ENCODE data around the gene DTNB. TPM values are rescaled to one million over a fixed set of nuclear protein-coding genes. Genes with fewer than 3 reads are reported as not detected.

Gene DTNB
- polyA plus RNA-seq, 5 donors, result 25.2 to 29.9 (median 28.2) TPM

GRCh38 chr2:25371253-25372241, 301.8 kb downstream of the DTNB start:
- DNase-seq, result peak in 1 of 2 donors; percentile 37

- no peak for DNase-seq
Measured at GRCh38 chr2:25369876-25370275, 303.5 kb downstream of the DTNB start.

- DNase-seq, result no peak
Measured at GRCh38 chr2:25369439-25369838, 303.9 kb downstream of the DTNB start.

GRCh38 chr2:25368660-25369059, 304.7 kb downstream of the DTNB start:
- DNase-seq, result no peak

- no peak for DNase-seq
Measured at GRCh38 chr2:25367296-25367695, 306.1 kb downstream of the DTNB start.

GRCh38 chr2:25366629-25367028, 306.7 kb downstream of the DTNB start:
- no peak for DNase-seq

- DNase-seq, result no peak
Measured at GRCh38 chr2:25365241-25365640, 308.1 kb downstream of the DTNB start.

GRCh38 chr2:25363733-25364132, 309.6 kb downstream of the DTNB start:
- no peak for DNase-seq

- no peak for DNase-seq
Measured at GRCh38 chr2:25362434-25363145, 310.8 kb downstream of the DTNB start.

- peak; percentile 92 to 95 for DNase-seq
Measured at GRCh38 chr2:25362049-25362433, 311.3 kb downstream of the DTNB start.

- no peak for DNase-seq
Measured at GRCh38 chr2:25361261-25362048, 311.9 kb downstream of the DTNB start.

GRCh38 chr2:25358836-25359235, 314.5 kb downstream of the DTNB start:
- DNase-seq, result no peak

- no peak for DNase-seq
Measured at GRCh38 chr2:25358249-25358815, 315.0 kb downstream of the DTNB start.

- DNase-seq, result no peak
Measured at GRCh38 chr2:25356088-25356487, 317.3 kb downstream of the DTNB start.

GRCh38 chr2:25355270-25355669, 318.1 kb downstream of the DTNB start:
- no peak for DNase-seq

GRCh38 chr2:25354116-25354515, 319.3 kb downstream of the DTNB start:
- DNase-seq, result no peak

- no peak for DNase-seq
Measured at GRCh38 chr2:25349397-25349796, 324.0 kb downstream of the DTNB start.

- no peak for DNase-seq
Measured at GRCh38 chr2:25347846-25348245, 325.5 kb downstream of the DTNB start.

GRCh38 chr2:25347205-25347815, 326.1 kb downstream of the DTNB start:
- DNase-seq, result no peak

- DNase-seq, result no peak
Measured at GRCh38 chr2:25343187-25343825, 330.1 kb downstream of the DTNB start.
